ENCODE measurements around the gene NUP205. TPM values are rescaled to one million over a fixed set of nuclear protein-coding genes. Genes with fewer than 3 reads are reported as not detected.

Gene NUP205
- total RNA-seq, 1 donor from 2014 or later: 148 TPM

DNA sequence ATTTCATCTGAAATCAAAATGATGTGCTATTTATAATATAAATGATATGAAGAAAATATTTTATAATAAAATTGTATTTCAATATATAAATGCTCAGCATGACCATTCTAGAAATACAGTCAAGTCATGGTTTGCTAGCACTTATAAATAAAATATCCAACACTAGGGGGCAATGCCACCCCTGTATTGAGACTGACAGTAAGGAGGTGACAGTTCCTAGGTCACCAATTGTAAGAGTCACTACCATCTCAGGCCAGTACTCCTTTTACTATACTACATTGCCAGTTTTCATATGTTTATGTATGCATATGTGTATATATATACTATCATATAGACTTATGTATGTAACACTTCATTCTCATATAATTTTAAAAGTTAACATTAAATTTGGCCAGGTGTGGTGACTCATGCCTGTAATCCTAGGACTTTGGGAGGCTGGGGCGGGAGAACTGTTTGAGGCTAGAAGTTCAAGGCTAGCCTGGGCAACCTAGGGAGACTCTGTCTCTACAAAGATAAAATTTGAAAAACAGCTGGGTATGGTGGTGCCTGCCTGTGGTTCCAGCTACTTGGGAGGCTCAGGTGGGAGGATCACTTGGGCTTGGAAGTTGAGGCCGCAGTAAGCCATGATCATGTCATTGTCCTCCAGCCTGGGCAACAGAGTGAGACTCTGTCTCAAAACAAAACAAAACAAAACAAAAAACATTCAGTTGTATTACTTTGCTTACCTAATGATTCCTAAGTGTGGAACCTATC is 45.4 kb upstream of the NUP205 start:
- TF ChIP-seq, protein P1, sequence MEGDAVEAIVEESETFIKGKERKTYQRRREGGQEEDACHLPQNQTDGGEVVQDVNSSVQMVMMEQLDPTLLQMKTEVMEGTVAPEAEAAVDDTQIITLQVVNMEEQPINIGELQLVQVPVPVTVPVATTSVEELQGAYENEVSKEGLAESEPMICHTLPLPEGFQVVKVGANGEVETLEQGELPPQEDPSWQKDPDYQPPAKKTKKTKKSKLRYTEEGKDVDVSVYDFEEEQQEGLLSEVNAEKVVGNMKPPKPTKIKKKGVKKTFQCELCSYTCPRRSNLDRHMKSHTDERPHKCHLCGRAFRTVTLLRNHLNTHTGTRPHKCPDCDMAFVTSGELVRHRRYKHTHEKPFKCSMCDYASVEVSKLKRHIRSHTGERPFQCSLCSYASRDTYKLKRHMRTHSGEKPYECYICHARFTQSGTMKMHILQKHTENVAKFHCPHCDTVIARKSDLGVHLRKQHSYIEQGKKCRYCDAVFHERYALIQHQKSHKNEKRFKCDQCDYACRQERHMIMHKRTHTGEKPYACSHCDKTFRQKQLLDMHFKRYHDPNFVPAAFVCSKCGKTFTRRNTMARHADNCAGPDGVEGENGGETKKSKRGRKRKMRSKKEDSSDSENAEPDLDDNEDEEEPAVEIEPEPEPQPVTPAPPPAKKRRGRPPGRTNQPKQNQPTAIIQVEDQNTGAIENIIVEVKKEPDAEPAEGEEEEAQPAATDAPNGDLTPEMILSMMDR (conservative IDR thresholded peaks at IDR 0.05): peak; percentile 75
- H3K36me3 Mint-ChIP-seq (ENCODE audit: low read depth): no peaks in the 10 kb centered on the region
- peak overlapping the region; percentile 42 for H3K4me3 Mint-ChIP-seq
- no peak for DNase-seq (ENCODE audit: low read depth, low spot score)
- H3K27ac Mint-ChIP-seq (ENCODE audit: unreplicated experiment): no peak overlapping the region
- H3K27me3 Mint-ChIP-seq (ENCODE audit: low read depth): no peaks in the 10 kb centered on the region
- peaks cover 4% of the 10 kb centered on the region for H3K4me1 Mint-ChIP-seq
- no peaks in the 10 kb centered on the region for H3K9me3 Mint-ChIP-seq

DNA sequence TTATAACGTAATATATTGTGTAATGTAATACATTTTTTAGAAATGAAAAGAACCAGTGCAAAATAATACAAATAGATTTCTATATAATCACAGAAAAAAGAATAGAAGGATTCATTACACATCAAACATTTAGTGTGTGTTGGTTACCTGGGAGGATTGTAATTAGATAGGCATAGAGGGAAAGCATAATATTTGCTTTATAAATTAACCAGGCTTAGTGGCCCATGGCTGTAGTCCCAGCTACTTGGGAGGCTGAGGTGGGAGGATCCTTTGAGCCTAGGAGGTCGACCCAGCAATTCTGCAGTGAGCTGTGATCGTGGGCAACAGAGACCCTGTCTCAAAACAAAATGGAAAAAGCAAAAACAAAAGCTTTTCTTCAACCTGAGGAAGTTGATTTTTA is 42.9 kb upstream of the NUP205 start:
- no peak overlapping the region for H3K27ac Mint-ChIP-seq (ENCODE audit: unreplicated experiment)
- TF ChIP-seq, protein P1 (conservative IDR thresholded peaks at IDR 0.05): no peak
- H3K9me3 Mint-ChIP-seq: no peaks in the 10 kb centered on the region
- H3K27me3 Mint-ChIP-seq (ENCODE audit: low read depth): no peaks in the 10 kb centered on the region
- H3K4me1 Mint-ChIP-seq: peaks cover 9% of the 10 kb centered on the region
- no peaks in the 10 kb centered on the region for H3K36me3 Mint-ChIP-seq (ENCODE audit: low read depth)
- DNase-seq (ENCODE audit: low read depth, low spot score): no peak
- H3K4me3 Mint-ChIP-seq: no peak overlapping the region

DNA sequence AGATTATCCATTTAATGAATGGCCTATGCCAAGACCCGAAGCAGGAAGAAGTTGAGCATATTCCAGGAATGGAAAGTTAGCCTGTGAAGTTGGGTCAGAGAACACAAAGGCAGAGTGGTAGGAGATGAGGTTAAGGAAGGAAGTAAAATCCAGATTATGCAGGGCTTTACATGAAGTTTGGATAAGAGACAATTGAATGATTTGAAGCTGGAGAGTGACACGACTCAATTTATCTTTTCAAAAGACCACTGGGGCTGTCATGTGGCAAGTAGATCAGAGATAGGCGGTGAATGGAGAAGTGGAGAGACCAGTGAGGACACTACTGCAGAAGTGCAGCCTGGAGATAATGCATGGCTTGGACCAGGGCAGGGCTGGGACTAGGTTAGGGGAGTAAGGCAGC is 40.7 kb upstream of the NUP205 start:
- no peak for DNase-seq (ENCODE audit: low read depth, low spot score)
- TF ChIP-seq, protein P1 (conservative IDR thresholded peaks at IDR 0.05): no peak
- Mint-ChIP-seq H3K4me3 (no peak overlapping the region), H3K27ac (ENCODE audit: unreplicated experiment) (no peak overlapping the region), H3K27me3 (ENCODE audit: low read depth) (no peaks in the 10 kb centered on the region), H3K4me1 (peaks cover 9% of the 10 kb centered on the region), H3K36me3 (ENCODE audit: low read depth) (no peaks in the 10 kb centered on the region), H3K9me3 (no peaks in the 10 kb centered on the region)

DNA sequence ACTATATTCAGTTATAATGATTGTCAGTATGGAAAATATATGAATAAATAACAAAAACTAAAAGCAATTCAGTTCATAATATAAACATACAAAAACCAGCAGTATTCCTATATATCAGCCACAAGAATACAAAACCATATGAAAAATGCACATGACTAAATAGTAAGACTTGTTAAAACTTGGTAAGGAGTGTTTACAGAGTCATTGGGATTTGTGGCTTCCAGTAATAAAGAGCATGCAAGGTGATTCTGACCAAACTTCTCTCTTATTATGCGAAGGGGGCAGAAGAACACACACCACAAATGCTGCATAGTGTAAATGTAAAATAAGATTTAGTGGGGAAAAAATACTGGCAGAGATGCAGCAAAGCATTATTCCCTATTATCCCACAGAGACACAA is 39.0 kb upstream of the NUP205 start:
- no peak for DNase-seq (ENCODE audit: low read depth, low spot score)
- H3K4me3 Mint-ChIP-seq: no peak overlapping the region
- no peaks in the 10 kb centered on the region for H3K36me3 Mint-ChIP-seq (ENCODE audit: low read depth)
- H3K9me3 Mint-ChIP-seq: no peaks in the 10 kb centered on the region
- no peak overlapping the region for H3K27ac Mint-ChIP-seq (ENCODE audit: unreplicated experiment)
- TF ChIP-seq, protein P1 (conservative IDR thresholded peaks at IDR 0.05): no peak
- H3K4me1 Mint-ChIP-seq: peaks cover 9% of the 10 kb centered on the region
- H3K27me3 Mint-ChIP-seq (ENCODE audit: low read depth): no peaks in the 10 kb centered on the region

DNA sequence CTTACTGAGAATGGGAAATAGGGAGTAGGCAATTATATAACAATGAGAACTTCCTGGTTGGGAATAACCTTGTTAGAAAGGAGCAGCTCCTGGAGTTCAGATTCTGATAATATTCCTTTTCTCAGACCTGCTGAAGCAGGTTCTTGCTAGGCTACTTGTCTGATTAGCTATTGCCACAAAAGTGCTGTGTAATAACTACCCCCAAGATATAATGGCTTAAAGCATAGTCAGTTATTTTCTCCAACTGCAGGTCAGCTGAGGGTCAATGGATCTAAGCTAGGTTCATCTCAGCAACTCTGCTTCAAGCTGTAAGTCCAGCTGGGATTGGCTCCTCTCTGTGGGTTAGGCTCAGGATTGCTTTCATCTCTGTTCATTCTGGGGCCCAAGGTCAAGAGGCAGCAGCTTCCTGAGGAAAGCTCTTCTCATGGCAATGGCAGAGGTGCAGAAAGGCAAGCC is 38.5 kb upstream of the NUP205 start:
- Mint-ChIP-seq H3K9me3 (no peaks in the 10 kb centered on the region), H3K4me3 (no peak overlapping the region), H3K27ac (ENCODE audit: unreplicated experiment) (no peak overlapping the region), H3K4me1 (peaks cover 9% of the 10 kb centered on the region), H3K36me3 (ENCODE audit: low read depth) (no peaks in the 10 kb centered on the region), H3K27me3 (ENCODE audit: low read depth) (no peaks in the 10 kb centered on the region)
- no peak for DNase-seq (ENCODE audit: low read depth, low spot score)
- TF ChIP-seq, protein P1 (conservative IDR thresholded peaks at IDR 0.05): no peak
